HG02623 (cell line): ENCODE measurements around the gene SMIM29.
"Not testable (repeated sequence)": the region's sequence is repeated elsewhere in the genome, so short reads cannot be mapped to it uniquely, and the experiment has no call there.

Source experiments
- ATAC-seq: cut with Tn5 transposase; IDR thresholded peaks from one replicate; pipeline ENCODE4 v1.9.1; 2021; ENCODE audit warnings: moderate library complexity; ENCODE audit not compliant: unreplicated experiment

Gene SMIM29

GRCh38 chr6:34269132-34269531 is 20.3 kb upstream of the SMIM29 start:
- not testable (repeated sequence) for ATAC-seq

- no peak for ATAC-seq
These were observed 18.9 kb upstream of the SMIM29 start for GRCh38 chr6:34267746-34268145.

GRCh38 chr6:34263484-34263883 is 14.7 kb upstream of the SMIM29 start:
- not testable (repeated sequence) for ATAC-seq

- ATAC-seq: no peak
These were observed 11.9 kb upstream of the SMIM29 start for GRCh38 chr6:34260576-34261267.

- ATAC-seq: no peak
These were observed 10.8 kb upstream of the SMIM29 start for GRCh38 chr6:34259529-34260069.

GRCh38 chr6:34252395-34252794 is 3.6 kb upstream of the SMIM29 start:
- not testable (repeated sequence) for ATAC-seq

GRCh38 chr6:34249469-34250261 is 859 bp upstream of the SMIM29 start:
- peak; percentile 19 for ATAC-seq

- ATAC-seq: peak; percentile 20
These were observed 544 bp downstream of the SMIM29 start for GRCh38 chr6:34248198-34248726.

- no peak for ATAC-seq
These were observed 1.2 kb downstream of the SMIM29 start for GRCh38 chr6:34247481-34248197.

- ATAC-seq: no peak
These were observed 2.0 kb downstream of the SMIM29 start for GRCh38 chr6:34246563-34247391.

- no peak for ATAC-seq
These were observed 2.6 kb downstream of the SMIM29 start for GRCh38 chr6:34246249-34246562.

GRCh38 chr6:34245761-34246140 is 3.1 kb downstream of the SMIM29 start:
- ATAC-seq: not testable (repeated sequence)

GRCh38 chr6:34245032-34245760 is 3.6 kb downstream of the SMIM29 start:
- not testable (repeated sequence) for ATAC-seq

GRCh38 chr6:34243901-34244884 is 4.6 kb downstream of the SMIM29 start:
- ATAC-seq: no peak

- no peak for ATAC-seq
These were observed 5.6 kb downstream of the SMIM29 start for GRCh38 chr6:34243131-34243771.

- no peak for ATAC-seq
These were observed 6.3 kb downstream of the SMIM29 start for GRCh38 chr6:34242252-34243130.
